Stimulated activated CD8-positive, alpha-beta memory T cell treated with anti-CD3 and anti-CD28 coated beads, Interleukin-7, amount 100 ng/mL, for 1 hour (primary cell): ENCODE data around the gene BICDL2.

ENCODE experiments used
- DNase-seq, 2 donors: peaks; one replicate each; pipeline ENCODE4 v3.0.0-alpha.2; 2020; ENCODE audit warnings: low read depth in 2 of 2

The BICDL2 gene

DNA sequence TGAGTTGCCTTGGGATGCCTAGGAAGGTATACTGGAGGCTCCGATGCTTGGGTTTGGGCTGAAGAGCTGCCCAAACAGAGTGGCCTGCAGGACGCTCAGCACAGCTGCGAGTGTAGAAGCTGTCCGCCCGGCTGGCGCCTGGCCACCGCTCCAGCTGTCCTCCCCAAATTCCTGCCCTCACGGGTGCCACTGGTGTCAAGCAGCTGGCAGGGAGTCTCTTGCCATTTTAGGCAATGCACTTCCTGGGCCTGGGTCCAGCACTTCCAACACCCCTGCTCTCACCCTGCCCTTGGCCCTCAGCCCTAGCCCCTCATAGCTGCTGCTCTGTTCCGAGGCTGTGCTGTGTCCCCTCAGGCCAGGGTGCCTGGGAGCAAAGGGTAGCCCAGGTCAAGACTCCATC is 51.3 kb downstream of the BICDL2 start:
- DNase-seq, result no peak

DNA sequence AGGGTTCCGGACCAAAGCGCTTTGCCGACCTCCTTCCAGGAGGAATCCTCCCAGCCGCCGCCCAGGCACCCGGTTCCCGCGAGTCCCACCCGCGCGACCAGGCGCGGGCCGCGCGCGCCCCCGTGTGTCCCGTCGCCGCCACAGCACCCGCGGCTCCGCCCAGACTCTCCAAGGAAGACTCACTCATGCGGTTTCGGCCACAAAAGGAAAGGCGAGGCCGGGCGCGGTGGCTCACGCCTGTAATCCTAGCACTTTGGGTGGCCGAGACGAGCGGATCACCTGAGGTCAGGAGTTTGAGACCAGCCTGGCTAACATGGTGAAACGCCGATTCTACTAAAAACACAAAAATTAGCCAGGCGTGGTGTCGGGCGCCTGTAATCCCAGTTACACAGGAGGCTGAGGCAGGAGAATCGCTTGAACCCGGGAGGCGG is 53.0 kb downstream of the BICDL2 start:
- peak in 1 of 2 donors; percentile 53 for DNase-seq

DNA sequence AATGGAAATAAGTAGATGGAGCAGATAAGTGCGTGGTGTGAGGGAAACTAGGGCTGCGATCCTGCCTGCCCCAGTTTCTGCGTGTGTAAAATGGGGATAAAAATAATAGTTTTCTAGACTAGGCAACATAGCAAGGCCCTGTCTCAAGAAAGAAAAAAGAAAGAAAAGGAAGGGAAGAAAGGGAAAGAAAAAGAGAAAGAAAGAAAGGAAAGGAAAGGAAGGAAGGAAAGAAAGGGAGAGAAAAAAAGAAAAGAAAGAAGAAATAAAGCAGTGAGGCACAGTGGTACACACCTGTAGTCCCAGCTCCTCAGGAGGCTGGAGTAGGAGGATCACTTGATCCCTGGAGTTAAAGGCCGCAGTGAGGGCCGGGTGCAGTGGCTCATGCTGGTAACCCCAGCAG is 54.3 kb downstream of the BICDL2 start:
- DNase-seq, result no peak

DNA sequence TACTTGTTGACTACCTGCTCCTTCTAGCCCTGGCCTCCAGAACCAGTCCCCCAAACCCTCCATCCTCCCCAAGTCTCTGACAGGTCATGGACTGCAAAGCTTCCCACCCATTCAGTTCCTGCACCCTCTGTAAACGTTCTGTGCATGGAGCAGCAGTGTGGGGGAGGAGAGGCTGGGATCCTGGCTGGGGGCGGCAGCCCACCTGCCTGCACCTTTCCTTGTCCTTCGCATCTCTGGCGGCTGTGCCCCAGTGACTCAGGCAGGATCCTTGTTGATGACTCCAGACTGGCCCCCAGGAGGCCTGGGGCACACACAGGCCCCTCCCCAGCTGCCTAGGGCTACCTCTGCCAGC is 54.9 kb downstream of the BICDL2 start:
- DNase-seq, result no peak

DNA sequence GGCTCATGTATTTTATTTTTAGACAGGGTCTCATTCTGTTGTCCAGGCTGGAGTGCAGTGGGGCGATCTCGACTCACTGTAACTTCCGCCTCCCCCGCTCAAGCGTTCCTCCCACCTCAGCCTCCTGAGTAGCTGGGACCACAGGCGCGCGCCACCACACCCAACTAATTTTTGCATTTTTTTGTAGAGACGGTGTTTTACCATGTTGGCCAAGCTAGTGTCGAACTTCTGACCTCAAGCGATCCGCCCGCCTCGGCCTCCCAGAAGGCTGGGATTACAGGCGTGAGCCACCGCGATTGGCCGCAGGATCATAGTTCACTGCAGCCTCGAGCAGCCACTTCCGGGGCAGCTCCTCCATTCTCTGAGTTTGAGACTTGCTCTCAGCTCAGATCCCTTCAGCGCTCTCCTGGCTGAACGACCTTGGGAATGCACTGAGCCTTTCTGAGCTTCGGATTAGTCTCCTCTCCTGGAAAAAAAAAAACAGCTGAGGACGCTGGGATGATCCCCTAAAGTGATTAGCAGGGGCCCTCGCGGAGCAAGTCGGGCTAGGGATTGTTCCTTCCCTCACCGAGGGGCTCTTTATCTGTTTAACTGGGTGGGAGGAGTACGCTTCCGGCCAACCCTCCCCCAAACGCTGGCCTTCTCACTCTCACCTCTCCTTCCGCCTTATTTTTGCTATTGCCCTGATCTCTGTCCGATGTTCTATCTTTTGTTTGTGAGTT is 55.4 kb downstream of the BICDL2 start:
- DNase-seq, result no peak

DNA sequence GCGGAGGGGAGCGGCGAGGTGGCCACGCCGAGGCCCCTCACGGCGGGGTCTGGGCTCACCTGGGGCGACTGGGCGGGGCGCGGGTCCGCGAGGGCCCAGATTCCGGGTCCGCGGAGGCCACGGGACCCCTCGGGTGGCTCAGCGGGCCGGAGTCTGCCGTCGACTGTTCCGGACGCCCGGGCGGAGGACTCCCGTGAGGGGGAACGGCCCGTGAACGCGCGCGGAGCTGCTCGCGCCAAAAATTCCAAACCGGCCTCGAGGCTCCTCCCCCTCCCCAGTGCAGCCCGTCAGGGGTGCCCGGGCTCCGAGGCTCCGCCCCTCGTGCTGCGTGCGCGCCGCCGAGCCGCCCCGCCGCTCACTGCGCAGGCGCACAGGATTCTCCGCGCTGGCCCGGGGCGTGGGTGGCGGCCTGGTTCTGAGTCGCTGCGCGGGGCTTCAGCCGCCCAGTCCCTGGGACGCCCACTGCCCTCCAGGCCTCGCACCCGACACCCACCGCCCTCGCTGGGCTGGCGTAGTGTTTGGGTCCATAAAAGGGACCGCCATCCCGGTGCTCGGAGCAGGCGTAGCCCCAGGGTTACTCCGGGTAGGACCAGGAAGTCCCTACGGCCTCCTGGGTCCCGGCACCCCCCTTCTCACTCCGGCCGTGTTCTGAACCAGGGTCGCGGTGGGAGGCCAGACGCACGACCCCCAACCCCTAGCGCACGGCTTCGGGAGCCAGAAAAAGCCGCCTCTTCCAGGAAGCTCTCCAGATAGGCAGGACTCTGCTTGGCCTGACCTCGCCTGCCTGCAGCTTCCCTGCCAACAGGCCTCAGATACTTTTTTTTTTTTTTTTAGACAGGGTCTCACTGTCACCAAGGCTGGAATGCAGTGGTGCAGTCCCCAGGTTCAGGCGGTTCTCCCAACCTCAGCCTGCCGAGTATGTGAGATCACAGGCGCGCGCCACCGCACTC is 56.2 kb downstream of the BICDL2 start, which contains the start of gene PKMYT1:
Gene PKMYT1, minus strand, starts transcription at position 220 of the 950 bp plus-strand sequence. CDS start 789 bp downstream, outside the sequence.
- peak; percentile 87 to 91 for DNase-seq

DNA sequence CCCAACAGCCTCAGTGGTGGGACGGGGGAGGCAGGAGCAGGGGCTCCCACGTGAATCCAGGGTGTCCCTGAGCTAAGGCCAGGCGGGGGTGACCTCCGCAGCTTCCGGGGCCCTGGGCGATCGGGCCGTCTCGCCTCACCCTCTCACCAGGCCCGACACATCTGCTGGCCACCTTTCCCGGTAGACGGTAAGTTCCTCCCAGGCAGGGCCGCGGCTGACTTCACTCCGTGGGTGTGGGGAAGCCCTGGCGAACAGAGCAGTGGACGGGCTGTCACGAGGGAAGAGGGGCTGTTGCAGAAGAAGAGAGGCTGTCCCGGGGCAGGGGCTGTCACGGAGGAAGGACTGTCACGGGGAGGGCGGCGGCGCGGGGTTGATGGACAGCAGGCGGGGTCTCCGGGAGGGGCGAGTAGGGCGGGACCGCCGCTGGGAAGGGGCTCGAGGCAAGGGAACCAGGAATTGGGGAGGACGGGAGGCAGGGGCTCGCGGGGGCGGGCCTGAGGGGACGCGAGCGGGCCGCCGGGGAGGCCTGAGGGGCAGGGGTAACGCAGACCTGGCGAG is 57.0 kb downstream of the BICDL2 start:
- DNase-seq, result no peak
